Activated naive CD4-positive, alpha-beta T cell treated with anti-CD3 and anti-CD28 coated beads, Interleukin-2, amount 10 ng/mL, durations not matched to agents 7 days and 5 days (primary cell): ENCODE measurements around the gene EYA2.

Experiments
- CTCF ChIA-PET: fragments of 350-600 bp; sonication (Branson Sonifier 250); formaldehyde crosslinking; loops from one replicate; lab custom pipeline; 2021; ENCODE audit warnings: antibody characterized with exemption; lab: Charles Lee
- DNase-seq: peaks from one replicate; pipeline ENCODE4 v3.0.0-alpha.2; 2020
- H3K27ac Mint-ChIP-seq: one replicate; pipeline ENCODE4 v1.8.0; 2021; ENCODE audit warnings: mild to moderate bottlenecking, moderate library complexity, mixed read lengths
- H3K27me3 Mint-ChIP-seq: one replicate; pipeline ENCODE4 v1.8.0; 2021; ENCODE audit warnings: mild to moderate bottlenecking, mixed read lengths
- H3K36me3 Mint-ChIP-seq: one replicate; pipeline ENCODE4 v1.8.0; 2021; ENCODE audit warnings: mixed read lengths
- H3K4me1 Mint-ChIP-seq: one replicate; pipeline ENCODE4 v1.8.0; 2021; ENCODE audit warnings: mixed read lengths
- H3K4me3 Mint-ChIP-seq: one replicate; pipeline ENCODE4 v1.8.0; 2021; ENCODE audit warnings: mild to moderate bottlenecking, moderate library complexity, mixed read lengths
- H3K9me3 Mint-ChIP-seq: one replicate; pipeline ENCODE4 v1.8.0; 2021; ENCODE audit warnings: mixed read lengths

The EYA2 gene

GRCh38 chr20:47152068-47152467, 257.4 kb downstream of the EYA2 start:
- no peak overlapping the region for H3K4me3 Mint-ChIP-seq
- H3K36me3 Mint-ChIP-seq, result no peaks in the 10 kb centered on the region
- no peaks in the 10 kb centered on the region for H3K9me3 Mint-ChIP-seq
- no peaks in the 10 kb centered on the region for H3K4me1 Mint-ChIP-seq
- peaks cover 12% of the 10 kb centered on the region for H3K27me3 Mint-ChIP-seq
- CTCF ChIA-PET, result no interaction called here
- no peak overlapping the region for H3K27ac Mint-ChIP-seq
- no peak for DNase-seq

GRCh38 chr20:47154089-47154488, 259.4 kb downstream of the EYA2 start:
- Mint-ChIP-seq H3K4me3 (no peak overlapping the region), H3K27me3 (peaks cover 4% of the 10 kb centered on the region), H3K27ac (no peak overlapping the region), H3K4me1 (no peaks in the 10 kb centered on the region), H3K9me3 (no peaks in the 10 kb centered on the region), H3K36me3 (no peaks in the 10 kb centered on the region)
- DNase-seq, result no peak
- CTCF ChIA-PET, result interaction anchor here (0.6 kb wide), 1 partner anchor 216 kb away, joined by 3 read pairs; no protein-coding TSS in a partner anchor

GRCh38 chr20:47156301-47157137, 261.9 kb downstream of the EYA2 start:
- Mint-ChIP-seq H3K9me3 (no peaks in the 10 kb centered on the region), H3K27me3 (peaks cover under 1% of the 10 kb centered on the region)
- CTCF ChIA-PET, result no interaction called here

GRCh38 chr20:47159166-47159565, 264.5 kb downstream of the EYA2 start:
- Mint-ChIP-seq H3K36me3 (no peaks in the 10 kb centered on the region), H3K27ac (no peak overlapping the region), H3K4me3 (no peak overlapping the region), H3K9me3 (no peaks in the 10 kb centered on the region), H3K27me3 (peaks cover 5% of the 10 kb centered on the region), H3K4me1 (no peaks in the 10 kb centered on the region)
- CTCF ChIA-PET, result no interaction called here
- no peak for DNase-seq

More at GRCh38 chr20:47156301-47157137, 261.9 kb downstream of the EYA2 start:
- Mint-ChIP-seq H3K27ac (no peak overlapping the region), H3K36me3 (no peaks in the 10 kb centered on the region), H3K4me3 (no peak overlapping the region), H3K4me1 (no peaks in the 10 kb centered on the region)
- no peak for DNase-seq

- Mint-ChIP-seq H3K9me3 (no peaks in the 10 kb centered on the region), H3K36me3 (no peaks in the 10 kb centered on the region), H3K4me3 (no peak overlapping the region), H3K27me3 (peaks cover 10% of the 10 kb centered on the region), H3K4me1 (no peaks in the 10 kb centered on the region), H3K27ac (no peak overlapping the region)
- DNase-seq, result no peak
- CTCF ChIA-PET, result no interaction called here
Measured at GRCh38 chr20:47160240-47160639, 265.6 kb downstream of the EYA2 start.

GRCh38 chr20:47160992-47161391, 266.3 kb downstream of the EYA2 start:
- H3K27ac Mint-ChIP-seq, result no peak overlapping the region
- H3K4me1 Mint-ChIP-seq, result no peaks in the 10 kb centered on the region

GRCh38 chr20:47161411-47161810, 266.8 kb downstream of the EYA2 start:
- Mint-ChIP-seq H3K27ac (no peak overlapping the region), H3K27me3 (peaks cover 11% of the 10 kb centered on the region), H3K9me3 (no peaks in the 10 kb centered on the region), H3K36me3 (no peaks in the 10 kb centered on the region), H3K4me3 (no peak overlapping the region), H3K4me1 (no peaks in the 10 kb centered on the region)
- DNase-seq, result no peak
- CTCF ChIA-PET, result no interaction called here

More at GRCh38 chr20:47160992-47161391, 266.3 kb downstream of the EYA2 start:
- H3K4me3 Mint-ChIP-seq, result no peak overlapping the region
- CTCF ChIA-PET, result no interaction called here
- DNase-seq, result no peak
- no peaks in the 10 kb centered on the region for H3K9me3 Mint-ChIP-seq
- H3K36me3 Mint-ChIP-seq, result no peaks in the 10 kb centered on the region
- H3K27me3 Mint-ChIP-seq, result peaks cover 10% of the 10 kb centered on the region

GRCh38 chr20:47164140-47164539, 269.5 kb downstream of the EYA2 start:
- CTCF ChIA-PET, result no interaction called here
- DNase-seq, result no peak
- no peak overlapping the region for H3K4me3 Mint-ChIP-seq
- no peak overlapping the region for H3K27ac Mint-ChIP-seq
- H3K4me1 Mint-ChIP-seq, result no peaks in the 10 kb centered on the region
- no peaks in the 10 kb centered on the region for H3K9me3 Mint-ChIP-seq
- no peaks in the 10 kb centered on the region for H3K36me3 Mint-ChIP-seq
- peaks cover 25% of the 10 kb centered on the region for H3K27me3 Mint-ChIP-seq

- H3K27me3 Mint-ChIP-seq, result peaks cover 25% of the 10 kb centered on the region
- no peaks in the 10 kb centered on the region for H3K4me1 Mint-ChIP-seq
- CTCF ChIA-PET, result no interaction called here
- no peaks in the 10 kb centered on the region for H3K9me3 Mint-ChIP-seq
- H3K27ac Mint-ChIP-seq, result no peak overlapping the region
- no peak overlapping the region for H3K4me3 Mint-ChIP-seq
- no peaks in the 10 kb centered on the region for H3K36me3 Mint-ChIP-seq
- DNase-seq, result no peak
Measured at GRCh38 chr20:47165376-47165865, 270.8 kb downstream of the EYA2 start.

- H3K9me3 Mint-ChIP-seq, result no peaks in the 10 kb centered on the region
- CTCF ChIA-PET, result no interaction called here
- DNase-seq, result no peak
- peaks cover 40% of the 10 kb centered on the region for H3K27me3 Mint-ChIP-seq
- no peak overlapping the region for H3K27ac Mint-ChIP-seq
- no peaks in the 10 kb centered on the region for H3K36me3 Mint-ChIP-seq
- H3K4me3 Mint-ChIP-seq, result no peak overlapping the region
- H3K4me1 Mint-ChIP-seq, result no peaks in the 10 kb centered on the region
Measured at GRCh38 chr20:47167846-47168245, 273.2 kb downstream of the EYA2 start.

- Mint-ChIP-seq H3K4me3 (no peak overlapping the region), H3K36me3 (no peaks in the 10 kb centered on the region), H3K4me1 (no peaks in the 10 kb centered on the region), H3K27ac (no peak overlapping the region), H3K27me3 (peaks cover 32% of the 10 kb centered on the region), H3K9me3 (no peaks in the 10 kb centered on the region)
- CTCF ChIA-PET, result no interaction called here
- no peak for DNase-seq
Measured at GRCh38 chr20:47172579-47172978, 277.9 kb downstream of the EYA2 start.

- Mint-ChIP-seq H3K9me3 (no peaks in the 10 kb centered on the region), H3K4me1 (no peaks in the 10 kb centered on the region), H3K27ac (no peak overlapping the region), H3K4me3 (no peak overlapping the region), H3K27me3 (peaks cover 26% of the 10 kb centered on the region), H3K36me3 (no peaks in the 10 kb centered on the region)
- DNase-seq, result no peak
- CTCF ChIA-PET, result no interaction called here
Measured at GRCh38 chr20:47173596-47174216, 279.1 kb downstream of the EYA2 start.

GRCh38 chr20:47174456-47175243, 280.0 kb downstream of the EYA2 start:
- Mint-ChIP-seq H3K9me3 (no peaks in the 10 kb centered on the region), H3K4me3 (no peak overlapping the region), H3K36me3 (no peaks in the 10 kb centered on the region), H3K4me1 (no peaks in the 10 kb centered on the region), H3K27ac (no peak overlapping the region), H3K27me3 (peaks cover 26% of the 10 kb centered on the region)
- CTCF ChIA-PET, result interaction anchor here (0.6 kb wide), 1 partner anchor 422 kb away, joined by 3 read pairs; no protein-coding TSS in a partner anchor
- DNase-seq, result no peak

- CTCF ChIA-PET, result interaction anchor here (0.6 kb wide), 2 partner anchors 21 to 423 kb away, joined by 3 read pairs; no protein-coding TSS in a partner anchor
- peaks cover 26% of the 10 kb centered on the region for H3K27me3 Mint-ChIP-seq
- H3K4me1 Mint-ChIP-seq, result no peaks in the 10 kb centered on the region
- H3K36me3 Mint-ChIP-seq, result no peaks in the 10 kb centered on the region
- H3K27ac Mint-ChIP-seq, result no peak overlapping the region
- DNase-seq, result no peak
- no peaks in the 10 kb centered on the region for H3K9me3 Mint-ChIP-seq
- no peak overlapping the region for H3K4me3 Mint-ChIP-seq
Measured at GRCh38 chr20:47175493-47175892, 280.9 kb downstream of the EYA2 start.
